ENCODE results near the gene ZNF652. TPM values are rescaled to one million over a fixed set of nuclear protein-coding genes. Genes with fewer than 3 reads are reported as not detected.

ZNF652 gene
- total RNA-seq, 1 experiment from 2014 or later: 18.3 TPM

- DNase-seq (ENCODE audit: low spot score): no peak
These were observed 3.3 kb downstream of the ZNF652 start for GRCh38 chr17:49358641-49359247.

GRCh38 chr17:49357516-49357915 lies 4.5 kb downstream of the ZNF652 start:
- DNase-seq (ENCODE audit: low spot score): no peak

- DNase-seq (ENCODE audit: low spot score): no peak
These were observed 5.7 kb downstream of the ZNF652 start for GRCh38 chr17:49356320-49356719.

GRCh38 chr17:49353607-49354006 lies 8.4 kb downstream of the ZNF652 start:
- DNase-seq (ENCODE audit: low spot score): no peak

- DNase-seq (ENCODE audit: low spot score): no peak
These were observed 9.4 kb downstream of the ZNF652 start for GRCh38 chr17:49352587-49353154.

GRCh38 chr17:49351572-49352140 lies 10.4 kb downstream of the ZNF652 start:
- DNase-seq (ENCODE audit: low spot score): no peak

GRCh38 chr17:49349541-49349940 lies 12.5 kb downstream of the ZNF652 start:
- no peak for DNase-seq (ENCODE audit: low spot score)

GRCh38 chr17:49344914-49345313 lies 17.1 kb downstream of the ZNF652 start:
- no peak for DNase-seq (ENCODE audit: low spot score)

GRCh38 chr17:49343273-49343672 lies 18.8 kb downstream of the ZNF652 start:
- no peak for DNase-seq (ENCODE audit: low spot score)

GRCh38 chr17:49342575-49342936 lies 19.5 kb downstream of the ZNF652 start:
- no peak for DNase-seq (ENCODE audit: low spot score)

- DNase-seq (ENCODE audit: low spot score): no peak
These were observed 20.7 kb downstream of the ZNF652 start for GRCh38 chr17:49341356-49341755.

- no peak for DNase-seq (ENCODE audit: low spot score)
These were observed 22.7 kb downstream of the ZNF652 start for GRCh38 chr17:49339354-49339753.

GRCh38 chr17:49338883-49339282 lies 23.2 kb downstream of the ZNF652 start:
- no peak for DNase-seq (ENCODE audit: low spot score)

GRCh38 chr17:49337884-49338283 lies 24.2 kb downstream of the ZNF652 start:
- DNase-seq (ENCODE audit: low spot score): no peak

- no peak for DNase-seq (ENCODE audit: low spot score)
These were observed 27.1 kb downstream of the ZNF652 start for GRCh38 chr17:49334744-49335512.

GRCh38 chr17:49333804-49334203 lies 28.2 kb downstream of the ZNF652 start:
- DNase-seq (ENCODE audit: low spot score): peak; percentile 27

GRCh38 chr17:49327835-49328784 lies 33.9 kb downstream of the ZNF652 start:
- no peak for DNase-seq (ENCODE audit: low spot score)

- DNase-seq (ENCODE audit: low spot score): no peak
These were observed 36.1 kb downstream of the ZNF652 start for GRCh38 chr17:49325980-49326379.

GRCh38 chr17:49318435-49318965 lies 43.5 kb downstream of the ZNF652 start:
- DNase-seq (ENCODE audit: low spot score): no peak

- DNase-seq (ENCODE audit: low spot score): no peak
These were observed 45.0 kb downstream of the ZNF652 start for GRCh38 chr17:49316889-49317675.

- DNase-seq (ENCODE audit: low spot score): peak; percentile 17
These were observed 45.8 kb downstream of the ZNF652 start for GRCh38 chr17:49316258-49316570.

Measured in H4 (cell line).